ENCODE measurements around the gene IFIT3.

DNA sequence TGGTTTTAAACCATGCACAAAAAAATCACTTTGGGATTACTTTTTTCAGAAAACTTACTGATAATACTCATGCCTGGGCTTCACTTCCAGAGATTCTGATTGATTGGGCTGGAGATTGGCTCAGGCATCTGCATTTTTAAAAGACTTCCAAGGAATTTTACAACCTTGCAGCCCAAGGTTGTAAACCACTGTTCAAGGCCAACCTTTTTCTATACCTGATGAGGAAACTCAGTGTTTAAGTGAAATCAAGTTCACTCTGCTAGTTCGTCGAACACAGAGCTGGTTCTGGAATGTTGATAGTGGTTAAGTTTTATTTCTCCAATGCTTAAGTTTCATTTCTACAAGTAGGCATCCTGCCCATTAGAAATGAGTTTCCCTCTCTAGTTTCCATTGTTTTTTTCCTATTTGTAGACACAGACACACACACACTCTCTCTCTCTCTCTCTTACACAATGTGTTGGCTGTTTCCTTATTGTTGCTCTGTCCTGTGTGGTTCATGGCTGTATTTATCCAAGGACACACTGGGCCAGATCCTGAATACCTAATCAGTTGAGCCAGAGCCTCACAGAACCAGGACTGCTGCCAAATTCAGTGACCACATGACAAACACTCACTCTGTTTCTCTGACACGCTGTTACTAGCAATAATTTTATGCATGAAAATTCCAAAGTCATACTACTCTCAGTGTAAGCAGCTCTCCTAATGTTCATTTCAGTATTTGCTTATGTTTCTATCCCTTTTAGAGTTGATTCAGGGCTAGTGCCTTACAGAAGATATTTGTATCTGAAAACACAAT is 46.3 kb downstream of the IFIT3 start:
- TF ChIP-seq ZFP36 (IDR thresholded peaks at IDR 0.05; ENCODE audit: borderline replicate concordance, partially characterized antibody) (no peak), POLR2A (IDR thresholded peaks at IDR 0.05; ENCODE audit: low read length) (no peak), CHD2 (IDR thresholded peaks at IDR 0.05; ENCODE audit: low read length, partially characterized antibody) (no peak), HOXB5 (CRISPR knock-in tag; IDR thresholded peaks at IDR 0.05) (no peak), EP300 (IDR thresholded peaks at IDR 0.05) (no peak), SMC3 (IDR thresholded peaks at IDR 0.05) (no peak)
- TF ChIP-seq, protein P1, sequence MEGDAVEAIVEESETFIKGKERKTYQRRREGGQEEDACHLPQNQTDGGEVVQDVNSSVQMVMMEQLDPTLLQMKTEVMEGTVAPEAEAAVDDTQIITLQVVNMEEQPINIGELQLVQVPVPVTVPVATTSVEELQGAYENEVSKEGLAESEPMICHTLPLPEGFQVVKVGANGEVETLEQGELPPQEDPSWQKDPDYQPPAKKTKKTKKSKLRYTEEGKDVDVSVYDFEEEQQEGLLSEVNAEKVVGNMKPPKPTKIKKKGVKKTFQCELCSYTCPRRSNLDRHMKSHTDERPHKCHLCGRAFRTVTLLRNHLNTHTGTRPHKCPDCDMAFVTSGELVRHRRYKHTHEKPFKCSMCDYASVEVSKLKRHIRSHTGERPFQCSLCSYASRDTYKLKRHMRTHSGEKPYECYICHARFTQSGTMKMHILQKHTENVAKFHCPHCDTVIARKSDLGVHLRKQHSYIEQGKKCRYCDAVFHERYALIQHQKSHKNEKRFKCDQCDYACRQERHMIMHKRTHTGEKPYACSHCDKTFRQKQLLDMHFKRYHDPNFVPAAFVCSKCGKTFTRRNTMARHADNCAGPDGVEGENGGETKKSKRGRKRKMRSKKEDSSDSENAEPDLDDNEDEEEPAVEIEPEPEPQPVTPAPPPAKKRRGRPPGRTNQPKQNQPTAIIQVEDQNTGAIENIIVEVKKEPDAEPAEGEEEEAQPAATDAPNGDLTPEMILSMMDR (IDR thresholded peaks at IDR 0.05), result no peak
- TF ChIP-seq, protein P2, sequence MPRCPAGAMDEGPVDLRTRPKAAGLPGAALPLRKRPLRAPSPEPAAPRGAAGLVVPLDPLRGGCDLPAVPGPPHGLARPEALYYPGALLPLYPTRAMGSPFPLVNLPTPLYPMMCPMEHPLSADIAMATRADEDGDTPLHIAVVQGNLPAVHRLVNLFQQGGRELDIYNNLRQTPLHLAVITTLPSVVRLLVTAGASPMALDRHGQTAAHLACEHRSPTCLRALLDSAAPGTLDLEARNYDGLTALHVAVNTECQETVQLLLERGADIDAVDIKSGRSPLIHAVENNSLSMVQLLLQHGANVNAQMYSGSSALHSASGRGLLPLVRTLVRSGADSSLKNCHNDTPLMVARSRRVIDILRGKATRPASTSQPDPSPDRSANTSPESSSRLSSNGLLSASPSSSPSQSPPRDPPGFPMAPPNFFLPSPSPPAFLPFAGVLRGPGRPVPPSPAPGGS (IDR thresholded peaks at IDR 0.05), result no peak
- TF ChIP-seq, protein P3, sequence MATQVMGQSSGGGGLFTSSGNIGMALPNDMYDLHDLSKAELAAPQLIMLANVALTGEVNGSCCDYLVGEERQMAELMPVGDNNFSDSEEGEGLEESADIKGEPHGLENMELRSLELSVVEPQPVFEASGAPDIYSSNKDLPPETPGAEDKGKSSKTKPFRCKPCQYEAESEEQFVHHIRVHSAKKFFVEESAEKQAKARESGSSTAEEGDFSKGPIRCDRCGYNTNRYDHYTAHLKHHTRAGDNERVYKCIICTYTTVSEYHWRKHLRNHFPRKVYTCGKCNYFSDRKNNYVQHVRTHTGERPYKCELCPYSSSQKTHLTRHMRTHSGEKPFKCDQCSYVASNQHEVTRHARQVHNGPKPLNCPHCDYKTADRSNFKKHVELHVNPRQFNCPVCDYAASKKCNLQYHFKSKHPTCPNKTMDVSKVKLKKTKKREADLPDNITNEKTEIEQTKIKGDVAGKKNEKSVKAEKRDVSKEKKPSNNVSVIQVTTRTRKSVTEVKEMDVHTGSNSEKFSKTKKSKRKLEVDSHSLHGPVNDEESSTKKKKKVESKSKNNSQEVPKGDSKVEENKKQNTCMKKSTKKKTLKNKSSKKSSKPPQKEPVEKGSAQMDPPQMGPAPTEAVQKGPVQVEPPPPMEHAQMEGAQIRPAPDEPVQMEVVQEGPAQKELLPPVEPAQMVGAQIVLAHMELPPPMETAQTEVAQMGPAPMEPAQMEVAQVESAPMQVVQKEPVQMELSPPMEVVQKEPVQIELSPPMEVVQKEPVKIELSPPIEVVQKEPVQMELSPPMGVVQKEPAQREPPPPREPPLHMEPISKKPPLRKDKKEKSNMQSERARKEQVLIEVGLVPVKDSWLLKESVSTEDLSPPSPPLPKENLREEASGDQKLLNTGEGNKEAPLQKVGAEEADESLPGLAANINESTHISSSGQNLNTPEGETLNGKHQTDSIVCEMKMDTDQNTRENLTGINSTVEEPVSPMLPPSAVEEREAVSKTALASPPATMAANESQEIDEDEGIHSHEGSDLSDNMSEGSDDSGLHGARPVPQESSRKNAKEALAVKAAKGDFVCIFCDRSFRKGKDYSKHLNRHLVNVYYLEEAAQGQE (IDR thresholded peaks at IDR 0.05), result no peak
- TF ChIP-seq, protein P4, sequence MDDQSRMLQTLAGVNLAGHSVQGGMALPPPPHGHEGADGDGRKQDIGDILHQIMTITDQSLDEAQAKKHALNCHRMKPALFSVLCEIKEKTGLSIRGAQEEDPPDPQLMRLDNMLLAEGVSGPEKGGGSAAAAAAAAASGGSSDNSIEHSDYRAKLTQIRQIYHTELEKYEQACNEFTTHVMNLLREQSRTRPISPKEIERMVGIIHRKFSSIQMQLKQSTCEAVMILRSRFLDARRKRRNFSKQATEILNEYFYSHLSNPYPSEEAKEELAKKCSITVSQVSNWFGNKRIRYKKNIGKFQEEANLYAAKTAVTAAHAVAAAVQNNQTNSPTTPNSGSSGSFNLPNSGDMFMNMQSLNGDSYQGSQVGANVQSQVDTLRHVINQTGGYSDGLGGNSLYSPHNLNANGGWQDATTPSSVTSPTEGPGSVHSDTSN (IDR thresholded peaks at IDR 0.05), result no peak
- TF ChIP-seq, protein P5, sequence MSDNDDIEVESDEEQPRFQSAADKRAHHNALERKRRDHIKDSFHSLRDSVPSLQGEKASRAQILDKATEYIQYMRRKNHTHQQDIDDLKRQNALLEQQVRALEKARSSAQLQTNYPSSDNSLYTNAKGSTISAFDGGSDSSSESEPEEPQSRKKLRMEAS (IDR thresholded peaks at IDR 0.05), result no peak

Data from A549 (cell line).